Stimulated activated CD8-positive, alpha-beta memory T cell treated with anti-CD3 and anti-CD28 coated beads, Interleukin-7, amount 100 ng/mL, for 4 hours (primary cell): ENCODE data around the gene SGMS1.
"Not testable (repeated sequence)": the region's sequence is repeated elsewhere in the genome, so short reads cannot be mapped to it uniquely, and the experiment has no call there.

ENCODE experiments used
- DNase-seq, 2 donors: peaks; one replicate each; pipeline ENCODE4 v3.0.0-alpha.2; 2020; ENCODE audit warnings: low read depth in 2 of 2

The SGMS1 gene

DNA sequence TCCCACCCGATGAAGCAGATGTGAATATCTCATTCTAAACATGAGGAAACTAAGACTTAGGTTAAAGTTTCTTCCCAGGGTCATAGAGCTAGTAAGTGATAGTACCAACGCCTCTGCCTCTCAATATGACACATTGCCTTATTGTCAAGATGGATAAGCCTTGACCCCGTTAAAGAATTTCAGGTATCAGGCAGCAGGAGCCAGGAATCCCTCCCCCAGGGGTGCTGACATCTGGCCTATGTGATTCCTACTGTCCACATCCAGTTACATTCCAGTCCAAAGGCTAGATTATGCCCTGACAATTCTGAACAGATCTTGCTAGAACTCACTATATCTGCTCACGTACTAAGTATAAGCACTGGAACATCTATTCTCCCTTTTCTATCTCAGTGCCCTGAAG is 314.4 kb downstream of the SGMS1 start:
- no peak for DNase-seq

DNA sequence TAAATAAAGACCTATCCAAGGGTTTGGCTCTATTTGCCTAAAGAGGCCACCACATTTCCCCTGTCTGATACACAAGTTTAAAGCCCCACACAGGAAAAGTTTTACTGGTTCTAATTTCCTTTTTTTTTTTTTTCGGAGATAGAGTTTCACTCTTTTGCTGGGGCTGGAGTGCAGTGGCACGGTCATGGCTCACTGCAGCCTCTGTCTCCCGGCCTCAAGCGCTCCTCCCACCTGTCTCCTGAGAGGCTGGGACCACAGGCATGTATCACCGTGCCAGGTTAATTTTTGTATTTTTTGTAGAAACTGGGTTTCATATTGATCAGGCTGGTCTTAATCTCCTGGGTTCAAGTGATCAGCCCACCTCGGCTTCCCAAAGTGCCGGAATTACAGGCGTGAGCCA is 319.1 kb downstream of the SGMS1 start:
- DNase-seq: no peak

DNA sequence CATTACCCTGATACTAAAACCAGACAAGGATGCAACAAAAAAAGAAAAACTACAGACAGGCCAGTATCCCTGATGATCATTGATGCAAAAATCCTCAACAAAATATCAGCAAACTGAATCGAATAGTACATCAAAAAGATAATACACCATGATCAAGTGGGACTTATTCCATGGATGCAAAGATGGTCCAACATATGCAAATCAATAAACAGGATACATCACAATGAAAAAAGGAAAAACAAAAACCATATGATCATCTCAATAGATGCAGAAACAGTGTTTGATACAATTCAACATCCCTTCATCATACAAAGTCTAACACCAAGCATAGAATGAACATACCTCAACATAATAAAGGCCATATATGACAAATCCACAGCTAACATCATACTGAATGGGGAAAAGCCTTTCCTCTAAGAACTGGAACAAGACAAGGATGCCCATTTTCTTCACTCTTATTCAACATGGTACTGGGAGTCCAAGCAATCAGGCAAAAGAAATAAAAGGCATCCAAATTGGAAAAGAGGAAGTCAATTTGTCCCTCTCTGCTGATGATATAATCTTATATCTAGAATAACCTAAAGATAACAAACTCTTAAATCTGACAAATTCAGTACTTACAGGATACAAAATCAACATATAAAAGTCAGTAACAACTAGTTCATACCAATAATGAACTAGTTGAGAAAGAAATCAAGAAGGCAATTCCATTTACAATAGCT is 323.6 kb downstream of the SGMS1 start:
- DNase-seq: no peak

DNA sequence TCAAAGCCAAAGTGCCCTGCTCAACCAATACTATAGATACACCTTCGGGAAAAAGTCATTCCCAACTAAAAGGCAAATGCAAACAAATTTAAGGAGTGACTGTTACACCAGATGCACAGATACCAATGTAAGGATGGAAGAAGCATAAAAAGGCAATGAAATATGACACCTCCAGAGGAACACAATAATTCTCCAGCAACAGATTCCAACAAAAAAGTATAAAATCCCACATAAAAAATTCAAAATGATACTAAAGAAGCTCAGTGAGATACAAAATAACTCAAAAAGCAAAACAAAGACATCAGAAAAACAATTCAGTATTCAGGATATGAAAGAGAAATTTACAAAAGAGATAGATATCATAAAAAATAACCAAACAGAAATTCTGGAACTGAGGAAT is 328.4 kb downstream of the SGMS1 start:
- no peak for DNase-seq

DNA sequence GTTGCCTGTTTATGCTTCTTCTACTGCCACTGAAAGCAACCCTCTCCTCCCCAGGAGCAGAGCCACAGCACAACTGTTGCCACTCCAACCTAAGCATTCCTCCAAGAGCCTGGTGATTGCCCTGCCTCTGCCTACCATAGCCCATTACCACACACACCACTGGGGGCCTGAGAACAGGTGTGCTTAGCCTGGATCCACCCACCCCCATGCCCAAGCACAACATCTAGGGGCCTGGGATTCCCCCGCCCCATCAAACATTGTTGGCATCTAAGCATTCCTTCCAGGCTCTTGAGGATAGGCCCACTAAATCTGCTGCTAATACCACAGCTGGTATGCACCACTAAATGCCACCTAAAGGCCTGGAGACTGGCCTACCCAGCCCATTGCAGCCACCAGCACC is 329.2 kb downstream of the SGMS1 start:
- DNase-seq: no peak

DNA sequence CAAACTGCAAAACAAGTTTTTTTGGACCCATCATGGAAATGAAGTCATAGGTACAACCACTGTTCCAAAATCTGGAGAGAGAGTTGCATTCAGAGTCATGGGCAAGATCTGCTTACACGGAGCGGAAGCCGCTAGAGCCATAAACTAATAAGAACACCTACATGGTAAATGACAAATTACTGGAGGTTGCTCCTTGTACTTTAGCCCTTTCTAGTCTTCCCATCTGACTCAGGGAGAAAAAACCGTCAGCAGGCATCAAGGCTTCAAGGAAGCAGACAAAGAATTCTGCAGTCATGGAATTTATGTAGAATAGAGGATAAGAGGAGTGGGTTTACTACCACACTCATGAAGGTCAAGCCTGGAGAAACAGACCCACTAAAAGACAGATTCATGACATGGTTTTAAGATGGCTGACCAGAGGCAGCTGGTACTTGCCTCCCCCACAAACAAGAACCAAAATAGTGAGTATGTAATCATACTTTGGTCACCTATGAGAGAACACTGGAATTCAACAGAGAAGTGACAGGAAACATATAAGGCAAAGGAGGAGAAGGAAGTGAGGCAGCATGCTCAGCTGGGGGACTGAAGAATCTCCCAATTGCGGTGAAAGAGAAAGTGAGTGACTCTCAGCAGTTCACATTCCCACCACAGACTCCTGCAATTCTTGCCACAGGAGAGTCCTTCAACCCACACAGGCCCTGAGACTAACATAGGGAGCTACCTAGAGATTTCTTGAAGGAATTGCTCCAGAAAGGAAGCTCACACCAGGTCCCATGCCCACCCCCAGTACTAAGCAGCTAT is 330.0 kb downstream of the SGMS1 start:
- DNase-seq: no peak

DNA sequence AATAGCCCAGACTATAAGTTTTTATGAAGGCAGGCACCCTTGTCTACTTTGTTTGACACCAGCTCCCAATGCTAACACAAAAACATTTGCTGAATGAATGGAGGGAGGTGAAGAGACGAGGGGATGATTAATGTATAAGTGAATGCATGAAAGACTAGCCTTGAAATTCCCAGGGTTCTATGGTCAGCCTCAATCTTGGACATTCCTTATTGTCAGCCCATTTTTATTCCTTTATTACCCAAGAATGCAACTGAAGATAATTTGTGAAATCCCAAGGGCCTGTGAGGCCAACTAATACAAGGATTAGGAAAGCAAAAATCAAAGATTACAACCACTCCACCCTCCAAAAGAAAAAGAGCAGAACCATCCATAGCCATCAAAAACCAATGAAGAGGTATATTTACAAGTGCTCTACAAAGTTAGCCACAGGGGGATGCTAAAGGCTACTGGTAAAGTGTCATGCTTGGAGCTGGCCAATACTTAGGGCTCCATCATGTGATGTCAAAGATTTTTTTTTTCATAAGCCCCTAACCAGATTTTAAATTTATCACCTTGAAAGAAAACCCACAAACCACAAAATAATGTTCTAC is 332.4 kb downstream of the SGMS1 start:
- no peak for DNase-seq

DNA sequence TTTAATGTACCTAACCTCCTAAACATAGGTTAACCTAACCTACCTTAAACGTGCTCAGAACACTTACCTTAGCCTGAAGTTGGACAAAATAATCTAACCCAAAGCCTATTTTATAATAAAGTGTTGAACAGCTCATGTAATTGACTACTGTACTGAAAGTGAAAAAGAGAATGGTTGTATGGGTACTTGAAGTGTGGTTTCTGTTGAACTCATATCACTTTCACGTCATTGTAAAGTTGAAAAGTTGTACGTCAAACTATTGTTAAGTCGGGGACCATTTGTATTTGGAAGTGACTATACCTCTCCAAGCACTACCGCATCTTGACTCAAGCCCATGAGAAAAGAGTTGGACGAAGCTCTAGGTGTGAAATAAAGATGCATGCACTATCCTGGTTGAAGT is 334.6 kb downstream of the SGMS1 start:
- no peak for DNase-seq

DNA sequence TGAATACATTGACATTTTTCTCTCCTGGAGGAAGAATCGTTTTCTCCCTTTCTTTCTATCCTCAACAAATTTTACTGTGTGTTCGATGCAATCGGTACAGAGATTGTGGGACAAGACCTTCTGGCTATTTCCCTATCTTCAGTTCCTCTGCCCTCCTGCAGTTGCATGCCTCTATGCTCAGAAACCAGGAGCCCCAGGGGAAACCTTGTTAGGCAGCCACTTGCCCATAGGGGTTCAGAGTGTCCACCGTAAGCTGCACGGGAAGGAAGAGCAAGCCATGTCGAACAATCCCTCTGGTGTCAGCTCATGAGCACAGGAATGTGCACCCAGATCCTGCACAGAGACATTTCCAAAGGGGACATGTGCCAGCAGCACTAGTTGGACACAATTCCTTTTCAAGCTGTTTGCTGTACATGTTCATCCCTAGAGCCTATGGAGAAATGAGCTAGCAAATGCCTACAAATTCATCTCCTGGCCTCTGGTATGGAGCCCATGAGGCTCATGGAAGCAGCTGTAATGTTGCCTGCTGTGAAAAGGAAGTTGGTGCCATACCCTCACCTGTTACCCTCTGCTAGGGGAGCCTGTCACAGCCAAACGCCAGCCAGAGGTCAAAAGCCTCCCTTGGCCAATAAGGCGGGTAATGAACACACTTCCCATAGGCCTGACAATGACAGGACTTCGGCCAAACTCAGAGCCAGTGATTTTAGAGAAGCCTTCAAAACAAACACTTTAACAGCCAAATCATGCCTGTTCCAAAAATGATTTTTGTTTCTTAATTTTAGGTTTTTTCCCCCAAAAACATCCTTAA is 336.6 kb downstream of the SGMS1 start:
- no peak for DNase-seq

DNA sequence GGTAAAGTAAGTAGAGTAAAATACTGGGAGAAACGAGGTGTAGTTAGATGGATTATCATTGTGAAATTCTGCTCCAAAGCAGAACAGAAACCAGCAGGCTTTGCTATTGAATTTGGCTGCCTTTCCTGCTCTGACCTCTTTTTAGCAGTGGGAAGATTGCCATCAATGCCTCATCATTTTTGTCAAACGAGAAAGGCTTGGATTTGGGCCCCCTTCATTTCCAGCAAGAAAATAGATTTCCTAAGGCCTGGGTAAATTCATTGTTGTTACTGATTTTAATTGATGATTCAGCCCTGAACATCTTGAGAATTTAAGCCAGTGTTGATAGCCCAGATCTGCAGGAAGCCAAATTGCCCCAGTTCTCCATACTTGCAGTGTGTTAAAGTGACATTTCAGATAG is 337.2 kb downstream of the SGMS1 start:
- no peak for DNase-seq

DNA sequence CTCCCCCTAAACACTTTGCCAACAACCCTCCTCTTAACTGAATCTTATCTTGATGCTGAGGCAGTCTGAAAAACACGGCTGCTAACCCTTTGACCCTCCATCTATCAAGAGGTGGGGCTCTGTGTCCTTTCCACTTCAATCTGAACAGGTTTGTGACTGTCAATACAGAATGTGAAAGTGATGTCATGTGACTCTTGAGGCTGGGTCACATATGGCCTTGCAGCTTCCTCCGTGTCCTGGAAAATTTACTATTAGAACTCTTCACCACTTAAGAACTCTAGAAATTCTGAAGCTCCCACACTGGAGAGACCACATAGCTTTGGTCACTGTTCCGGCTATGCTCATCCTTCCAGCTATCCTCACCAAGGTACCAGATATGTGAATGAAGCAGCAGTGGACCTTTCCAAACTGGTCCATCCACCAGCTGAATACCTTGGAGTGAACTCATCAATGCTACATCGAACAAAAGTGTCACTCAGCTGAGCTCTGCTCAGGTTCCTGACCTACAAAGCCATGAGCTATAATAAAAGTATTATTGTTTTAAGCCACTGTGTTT is 341.7 kb downstream of the SGMS1 start:
- no peak for DNase-seq

DNA sequence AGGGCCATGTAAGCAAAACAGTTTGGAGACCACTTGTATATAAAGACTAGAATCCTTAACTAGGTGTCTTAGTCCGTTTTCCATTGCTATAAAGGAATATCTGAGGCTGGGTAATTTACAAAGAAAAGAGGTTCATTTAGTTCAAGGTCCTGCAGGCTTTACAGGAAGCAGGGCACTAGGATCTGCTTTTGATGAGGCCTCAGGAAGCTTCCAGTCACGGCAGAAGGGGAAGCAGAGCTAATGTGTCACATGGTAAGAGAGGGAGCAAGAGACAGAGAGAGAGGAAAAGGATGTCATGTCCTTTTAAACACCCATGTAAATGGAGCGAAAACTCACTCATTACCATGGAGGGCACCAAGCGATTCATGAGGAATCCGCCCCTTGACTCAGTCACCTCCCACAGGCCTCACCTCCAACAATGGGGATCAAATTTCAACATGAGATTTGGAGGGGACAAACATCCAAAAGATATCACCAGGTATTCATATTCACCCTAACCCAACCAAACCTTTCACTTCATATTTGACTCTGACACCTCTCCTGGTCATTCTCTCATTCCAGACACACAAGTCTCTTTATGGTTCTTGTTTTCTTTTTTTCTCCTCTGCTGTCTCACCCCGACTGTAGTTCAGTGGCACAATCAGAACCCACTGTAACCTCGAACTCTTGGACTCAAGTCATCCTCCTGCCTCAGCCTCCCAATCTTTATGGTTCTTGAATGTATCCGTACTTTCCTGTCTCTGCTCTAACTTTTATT is 342.4 kb downstream of the SGMS1 start:
- DNase-seq: no peak

DNA sequence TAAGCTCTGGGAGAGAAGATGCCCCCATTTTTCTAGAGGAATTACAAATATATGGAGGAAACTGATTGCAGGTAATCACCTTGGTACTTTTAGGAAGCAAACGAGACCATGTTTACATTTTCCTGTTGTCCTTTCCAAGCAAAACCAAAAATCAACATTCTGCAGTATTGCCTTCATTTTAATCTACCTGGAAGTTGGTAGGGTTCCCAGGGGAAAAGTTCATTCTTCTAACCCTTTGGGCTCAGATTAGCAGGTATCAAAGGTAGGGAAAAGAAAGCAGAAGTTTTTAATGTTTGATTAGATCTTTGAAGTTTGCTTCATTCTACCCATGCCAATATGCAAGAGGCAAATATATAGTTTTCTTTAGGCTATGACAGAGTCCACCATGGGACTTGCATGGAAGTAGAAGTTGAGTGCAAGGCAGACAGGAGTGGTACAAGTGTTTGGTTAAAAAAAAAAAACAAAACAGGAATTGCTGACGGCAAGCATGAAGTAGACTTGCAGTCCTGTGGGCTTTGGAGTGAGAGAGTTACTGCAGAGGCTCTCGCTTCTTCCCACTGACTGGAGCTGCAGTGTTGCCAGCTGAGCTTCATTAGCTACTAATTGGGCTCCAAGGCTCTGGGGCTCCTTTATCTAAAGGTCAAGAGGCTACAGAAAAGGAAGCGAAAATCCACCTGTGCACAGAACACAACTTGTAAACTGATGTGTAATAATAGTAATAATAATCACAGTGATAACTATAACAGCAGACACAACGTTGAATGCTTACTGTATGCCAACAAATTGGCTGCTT is 343.5 kb downstream of the SGMS1 start:
- no peak for DNase-seq

DNA sequence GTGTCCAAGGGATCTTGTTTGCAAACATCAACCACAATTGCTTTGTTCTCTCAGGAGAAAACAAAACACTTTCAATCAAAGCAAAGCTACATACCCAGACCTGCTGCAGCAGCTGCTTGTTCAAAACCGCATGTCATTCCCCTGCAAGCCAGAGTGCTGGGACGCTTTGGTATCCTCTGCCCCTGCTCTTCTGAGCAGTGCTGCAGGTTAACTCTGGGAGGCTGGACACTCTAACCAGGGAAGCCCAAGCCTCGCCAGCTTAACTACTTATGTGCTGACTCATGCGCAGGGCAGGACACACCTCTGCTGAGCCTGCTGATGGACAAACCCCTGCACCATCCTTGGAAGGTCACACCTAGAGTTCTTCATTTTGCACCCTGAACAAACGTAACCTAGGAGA is 344.3 kb downstream of the SGMS1 start:
- no peak for DNase-seq

DNA sequence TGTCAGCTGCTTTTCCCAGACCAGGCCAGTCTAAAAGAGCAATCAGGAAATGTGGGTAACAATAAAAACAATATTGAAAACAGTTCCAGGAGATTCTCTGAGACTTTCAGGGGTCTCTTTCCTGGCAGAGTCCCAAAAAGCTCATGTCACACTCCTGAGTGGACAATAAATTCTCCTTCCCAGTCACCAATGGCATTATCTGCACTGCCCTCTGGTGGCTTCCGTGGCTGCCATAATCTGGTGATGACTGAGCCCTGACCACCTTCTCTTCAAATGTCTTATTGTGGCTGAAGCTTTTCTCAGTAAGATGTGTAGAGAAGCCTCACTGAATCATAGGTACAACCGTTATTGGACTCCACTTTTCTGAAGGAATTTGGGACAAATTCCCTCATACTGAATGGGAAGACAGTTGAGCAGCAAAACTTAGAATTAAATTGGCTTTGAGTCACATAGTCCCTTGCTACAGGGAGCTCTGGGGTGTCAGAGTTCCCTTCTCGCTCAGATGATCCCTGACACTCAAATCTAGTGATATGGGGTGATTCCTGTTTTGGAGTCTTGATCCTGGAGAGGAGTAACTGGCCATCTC is 348.0 kb downstream of the SGMS1 start:
- no peak for DNase-seq

DNA sequence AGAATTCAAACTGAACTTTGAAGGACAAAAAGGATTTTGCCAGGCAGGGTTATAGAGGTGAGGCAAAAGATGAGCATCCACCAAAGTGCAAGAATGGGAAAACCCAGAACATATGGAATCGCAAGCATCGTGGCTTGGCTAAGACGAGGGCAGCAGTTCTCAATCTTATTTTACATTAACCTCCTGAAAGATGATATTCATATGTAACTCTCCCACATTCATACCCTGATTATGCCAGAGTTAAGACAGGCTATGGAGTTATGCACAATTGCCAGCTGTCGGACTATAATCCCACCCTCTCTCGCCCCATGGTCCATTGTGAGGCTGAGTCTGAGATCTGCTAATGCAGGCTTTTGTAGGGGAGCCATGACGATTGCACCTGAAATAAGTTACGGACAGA is 351.2 kb downstream of the SGMS1 start:
- no peak for DNase-seq

DNA sequence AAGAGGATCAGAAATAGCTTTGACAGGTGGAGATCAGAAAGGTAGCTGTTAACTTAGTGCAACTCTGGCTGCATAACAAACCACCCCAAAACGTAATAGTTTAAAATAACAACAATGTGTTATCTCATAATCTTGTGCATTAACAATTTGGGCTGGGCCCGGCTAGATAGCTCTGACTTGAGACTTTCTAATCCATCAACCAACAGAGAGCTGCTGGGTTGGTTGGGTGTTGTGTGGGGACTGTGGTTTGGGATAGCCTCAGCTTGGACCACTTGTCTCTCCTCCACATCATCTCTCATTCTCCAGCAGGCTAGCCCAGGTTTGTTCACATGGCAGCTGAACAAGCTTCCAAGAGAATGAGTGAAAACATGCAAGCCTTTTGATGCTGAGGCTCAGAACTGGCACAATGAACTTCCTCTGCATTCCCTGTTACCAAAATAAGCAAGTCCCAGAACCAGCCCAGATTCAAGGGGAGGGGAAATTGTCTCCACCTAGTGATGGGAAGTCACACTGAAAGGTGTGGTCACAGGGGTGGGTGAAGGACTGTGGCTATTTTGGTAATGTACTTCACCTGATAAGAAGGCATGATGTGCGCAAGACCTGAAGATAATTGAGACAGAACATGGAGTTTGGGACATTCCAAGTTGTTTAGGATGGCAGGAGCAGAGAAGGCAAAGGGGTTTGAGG is 352.0 kb downstream of the SGMS1 start:
- no peak for DNase-seq

DNA sequence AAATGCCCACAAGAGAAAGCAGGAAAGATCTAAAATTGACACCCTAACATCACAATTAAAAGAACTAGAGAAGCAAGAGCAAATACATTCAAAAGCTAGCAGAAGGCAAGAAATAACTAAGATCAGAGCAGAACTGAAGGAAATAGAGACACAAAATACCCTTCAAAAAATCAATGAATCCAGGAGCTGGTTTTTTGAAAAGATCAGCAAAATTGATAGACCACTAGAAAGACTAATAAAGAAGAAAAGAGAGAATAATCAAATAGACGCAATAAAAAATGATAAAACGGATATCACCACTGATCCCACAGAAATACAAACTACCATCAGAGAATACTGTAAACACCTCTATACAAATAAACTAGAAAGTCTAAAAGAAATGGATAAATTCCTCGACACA is 355.9 kb downstream of the SGMS1 start:
- DNase-seq: not testable (repeated sequence)

DNA sequence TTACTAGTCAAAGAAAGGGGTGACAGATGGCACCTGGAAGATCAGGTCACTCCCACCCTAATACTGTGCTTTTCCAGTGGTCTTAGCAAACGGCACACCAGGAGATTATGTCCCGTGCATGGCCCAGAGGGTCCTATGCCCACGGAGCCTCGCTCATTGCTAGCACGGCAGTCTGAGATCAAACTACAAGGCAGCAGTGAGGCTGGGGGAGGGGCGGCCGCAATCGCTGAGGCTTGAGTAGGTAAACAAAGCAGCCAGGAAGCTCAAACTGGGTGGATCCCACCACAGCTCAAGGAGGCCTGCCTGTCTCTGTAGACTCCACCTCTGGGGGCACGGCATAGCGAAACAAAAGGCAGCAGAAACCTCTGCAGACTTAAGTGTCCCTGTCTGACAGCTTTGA is 361.1 kb downstream of the SGMS1 start:
- DNase-seq: peak in 1 of 2 donors; percentile 1
